OCI-LY1 (cell line): Measurements from ENCODE around the gene LNPEP.

ENCODE experiments used
- H2AFZ ChIP-seq: fragments of 200-600 bp; sonication (generic), shearing (Covaris generic); 2 replicates; pipeline ENCODE4 v1.6.0; 2014; ENCODE audit warnings: antibody characterized with exemption, mild to moderate bottlenecking, low read length
- H3F3A ChIP-seq: fragments of 200-600 bp; sonication (generic), shearing (Covaris generic); 2 replicates; pipeline ENCODE4 v1.6.0; 2014; ENCODE audit warnings: mild to moderate bottlenecking, antibody characterized with exemption, low read length, moderate library complexity; ENCODE audit not compliant: insufficient read depth
- H3K27ac ChIP-seq: fragments of 200-600 bp; sonication (generic); 2 replicates; pipeline ENCODE4 v1.5.1; 2014; ENCODE audit warnings: low read length, mixed run types, mild to moderate bottlenecking, low read depth; ENCODE audit not compliant: poor library complexity, severe bottlenecking
- H3K27me3 ChIP-seq: fragments of 200-600 bp; sonication (generic); 2 replicates; pipeline ENCODE4 v1.6.0; 2014; ENCODE audit warnings: antibody characterized with exemption, mild to moderate bottlenecking, low read length, moderate library complexity; ENCODE audit not compliant: insufficient read depth
- H3K36me3 ChIP-seq: fragments of 200-600 bp; sonication (generic); 2 replicates; pipeline ENCODE4 v1.6.1; 2014; ENCODE audit warnings: mild to moderate bottlenecking, antibody characterized with exemption, low read length, moderate library complexity, mixed read lengths; ENCODE audit not compliant: insufficient read depth
- H3K4me1 ChIP-seq: fragments of 200-600 bp; sonication (generic); 2 replicates; pipeline ENCODE4 v1.5.1; 2014; ENCODE audit warnings: mild to moderate bottlenecking, low read length, moderate library complexity; ENCODE audit not compliant: insufficient read depth, severe bottlenecking
- H3K4me2 ChIP-seq: fragments of 200-600 bp; sonication (generic), shearing (Covaris generic); 2 replicates; pipeline ENCODE4 v1.6.1; 2014; ENCODE audit warnings: low read length
- H3K4me3 ChIP-seq: fragments of 200-600 bp; sonication (generic); 2 replicates; pipeline ENCODE4 v1.5.1; 2014; ENCODE audit warnings: low read length, low read depth, mild to moderate bottlenecking, mixed read lengths; ENCODE audit not compliant: poor library complexity, severe bottlenecking
- H3K79me2 ChIP-seq: fragments of 200-600 bp; shearing (Covaris generic); 2 replicates; pipeline ENCODE4 v1.6.1; 2016; ENCODE audit warnings: mixed run types, low read length, mixed read lengths; ENCODE audit not compliant: insufficient read depth
- H3K9ac ChIP-seq: fragments of 200-600 bp; sonication (generic), shearing (Covaris generic); 2 replicates; pipeline ENCODE4 v1.6.1; 2014; ENCODE audit warnings: mild to moderate bottlenecking, low read length, mixed read lengths
- H3K9me2 ChIP-seq: fragments of 200-600 bp; sonication (generic), shearing (Covaris generic); 2 replicates; pipeline ENCODE4 v1.6.1; 2014; ENCODE audit warnings: low read depth, mild to moderate bottlenecking, low read length, mixed read lengths
- H3K9me3 ChIP-seq: fragments of 200-600 bp; shearing (Covaris generic); 2 replicates; pipeline ENCODE4 v1.6.1; 2014; ENCODE audit warnings: low read length, mixed read lengths
- H4K20me1 ChIP-seq: fragments of 200-600 bp; sonication (generic), shearing (Covaris generic); 2 replicates; pipeline ENCODE4 v1.6.0; 2016; ENCODE audit warnings: mild to moderate bottlenecking, low read length; ENCODE audit not compliant: insufficient read depth
- EZH2 ChIP-seq: fragments of 200-600 bp; sonication (generic), shearing (Covaris generic); IDR thresholded peaks from 2 replicates; pipeline ENCODE4 v1.8.0; 2017; ENCODE audit warnings: borderline replicate concordance, mixed run types, mild to moderate bottlenecking, antibody characterized with exemption, low read length, moderate library complexity, mixed read lengths
- TF ChIP-seq, protein P1 (sequence below): fragments of 200-600 bp; sonication (generic), shearing (Covaris generic); IDR thresholded peaks from 2 replicates; pipeline ENCODE4 v1.5.1; 2017; ENCODE audit warnings: mild to moderate bottlenecking, antibody characterized with exemption, low read length, moderate library complexity, mixed read lengths

LNPEP gene

GRCh38 chr5:96978812-96979449 is 43.1 kb downstream of the LNPEP start:
- TF ChIP-seq, protein P1, sequence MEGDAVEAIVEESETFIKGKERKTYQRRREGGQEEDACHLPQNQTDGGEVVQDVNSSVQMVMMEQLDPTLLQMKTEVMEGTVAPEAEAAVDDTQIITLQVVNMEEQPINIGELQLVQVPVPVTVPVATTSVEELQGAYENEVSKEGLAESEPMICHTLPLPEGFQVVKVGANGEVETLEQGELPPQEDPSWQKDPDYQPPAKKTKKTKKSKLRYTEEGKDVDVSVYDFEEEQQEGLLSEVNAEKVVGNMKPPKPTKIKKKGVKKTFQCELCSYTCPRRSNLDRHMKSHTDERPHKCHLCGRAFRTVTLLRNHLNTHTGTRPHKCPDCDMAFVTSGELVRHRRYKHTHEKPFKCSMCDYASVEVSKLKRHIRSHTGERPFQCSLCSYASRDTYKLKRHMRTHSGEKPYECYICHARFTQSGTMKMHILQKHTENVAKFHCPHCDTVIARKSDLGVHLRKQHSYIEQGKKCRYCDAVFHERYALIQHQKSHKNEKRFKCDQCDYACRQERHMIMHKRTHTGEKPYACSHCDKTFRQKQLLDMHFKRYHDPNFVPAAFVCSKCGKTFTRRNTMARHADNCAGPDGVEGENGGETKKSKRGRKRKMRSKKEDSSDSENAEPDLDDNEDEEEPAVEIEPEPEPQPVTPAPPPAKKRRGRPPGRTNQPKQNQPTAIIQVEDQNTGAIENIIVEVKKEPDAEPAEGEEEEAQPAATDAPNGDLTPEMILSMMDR: no peak
- no peak for TF ChIP-seq EZH2
- H3K36me3 ChIP-seq: peaks cover 49% of the 10 kb centered on the region
- H3F3A ChIP-seq: no peaks in the 10 kb centered on the region
- peaks cover 81% of the 10 kb centered on the region for H3K79me2 ChIP-seq
- peaks cover 17% of the 10 kb centered on the region for H3K4me1 ChIP-seq
- peaks cover 5% of the 10 kb centered on the region for H4K20me1 ChIP-seq
- no peaks in the 10 kb centered on the region for H3K9me3 ChIP-seq
- no peaks in the 10 kb centered on the region for H3K9me2 ChIP-seq
- no peaks in the 10 kb centered on the region for H3K27me3 ChIP-seq
- no peak overlapping the region for H3K27ac ChIP-seq
- H3K4me2 ChIP-seq: no peak overlapping the region
- no peak overlapping the region for H3K9ac ChIP-seq
- H3K4me3 ChIP-seq: no peak overlapping the region
- no peak overlapping the region for H2AFZ ChIP-seq

DNA sequence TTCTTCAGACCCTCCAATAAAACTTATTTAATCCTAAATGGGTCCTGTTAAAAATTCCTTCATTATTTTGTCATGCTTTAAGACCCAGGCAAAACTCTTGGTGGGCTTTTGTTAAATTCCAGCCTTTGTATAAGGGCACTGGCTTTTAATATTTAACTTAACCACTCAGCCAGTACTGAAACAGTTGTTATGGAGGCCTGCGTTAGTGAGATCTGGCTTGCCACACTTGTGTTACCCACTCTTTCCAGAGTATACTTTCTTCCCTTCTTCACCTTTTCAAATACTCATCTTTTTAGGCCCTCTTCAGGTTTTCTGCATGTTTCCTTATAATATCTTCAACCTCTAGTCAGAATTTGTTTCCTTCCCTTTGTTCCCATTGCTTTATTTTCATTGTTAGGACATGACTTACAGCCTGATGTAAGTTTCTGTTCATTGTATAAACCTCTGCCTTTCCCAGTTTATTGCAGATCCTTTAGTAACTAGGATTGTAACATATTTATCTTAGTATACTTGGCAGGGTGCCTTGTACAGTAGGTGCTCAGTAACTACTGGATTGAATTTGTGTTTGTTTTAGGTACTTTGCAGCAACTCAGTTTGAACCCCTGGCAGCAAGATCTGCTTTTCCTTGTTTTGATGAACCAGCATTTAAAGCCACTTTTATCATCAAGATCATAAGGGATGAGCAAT is 48.8 kb downstream of the LNPEP start:
- Histone ChIP-seq H3K27me3 (no peaks in the 10 kb centered on the region), H3K9ac (no peak overlapping the region), H3K9me2 (no peaks in the 10 kb centered on the region), H2AFZ (no peak overlapping the region), H4K20me1 (peaks cover 3% of the 10 kb centered on the region; the same call in 1 of the 2 replicates), H3K27ac (no peak overlapping the region), H3K36me3 (peaks cover 85% of the 10 kb centered on the region), H3K4me3 (no peak overlapping the region), H3K4me2 (no peak overlapping the region), H3F3A (0 out of 2 replicates have a peak, but pooled peaks cover 6% of the 10 kb centered on the region), H3K79me2 (peaks cover 24% of the 10 kb centered on the region), H3K4me1 (no peaks in the 10 kb centered on the region), H3K9me3 (no peaks in the 10 kb centered on the region)
- TF ChIP-seq EZH2: no peak
- TF ChIP-seq, protein P1: no peak

DNA sequence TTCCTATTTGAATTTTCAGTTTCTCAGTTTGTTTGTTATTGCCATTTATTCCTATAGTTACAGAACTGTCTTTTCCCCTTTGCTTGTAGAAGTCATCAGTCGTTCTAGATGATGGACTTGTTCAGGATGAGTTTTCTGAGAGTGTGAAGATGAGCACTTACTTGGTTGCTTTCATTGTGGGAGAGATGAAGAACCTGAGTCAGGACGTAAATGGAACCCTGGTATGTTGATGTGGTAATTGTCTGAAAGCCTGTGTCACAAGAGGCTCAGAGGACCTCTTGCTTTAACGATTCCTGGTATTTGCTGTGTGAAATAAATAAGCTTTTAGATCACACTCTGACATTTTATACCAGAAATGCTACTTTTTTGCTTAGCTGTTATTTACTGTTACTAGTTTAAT is 50.6 kb downstream of the LNPEP start:
- Histone ChIP-seq H3K36me3 (peaks cover 85% of the 10 kb centered on the region), H3K4me3 (no peak overlapping the region), H2AFZ (no peak overlapping the region), H4K20me1 (peaks cover 3% of the 10 kb centered on the region; the same call in 1 of the 2 replicates), H3K27me3 (no peaks in the 10 kb centered on the region), H3K4me1 (no peaks in the 10 kb centered on the region), H3K27ac (no peak overlapping the region), H3K9me2 (no peaks in the 10 kb centered on the region), H3K9me3 (no peaks in the 10 kb centered on the region), H3K4me2 (no peak overlapping the region), H3K79me2 (peaks cover 22% of the 10 kb centered on the region; the same call in 1 of the 2 replicates), H3F3A (0 out of 2 replicates have a peak, but pooled peaks cover 6% of the 10 kb centered on the region), H3K9ac (no peak overlapping the region)
- TF ChIP-seq, protein P1: no peak
- TF ChIP-seq EZH2: no peak
